ENCODE measurements around the gene OTUD7B.
"Not testable (repeated sequence)": the region's sequence is repeated elsewhere in the genome, so short reads cannot be mapped to it uniquely, and the experiment has no call there.

Gene OTUD7B

DNA sequence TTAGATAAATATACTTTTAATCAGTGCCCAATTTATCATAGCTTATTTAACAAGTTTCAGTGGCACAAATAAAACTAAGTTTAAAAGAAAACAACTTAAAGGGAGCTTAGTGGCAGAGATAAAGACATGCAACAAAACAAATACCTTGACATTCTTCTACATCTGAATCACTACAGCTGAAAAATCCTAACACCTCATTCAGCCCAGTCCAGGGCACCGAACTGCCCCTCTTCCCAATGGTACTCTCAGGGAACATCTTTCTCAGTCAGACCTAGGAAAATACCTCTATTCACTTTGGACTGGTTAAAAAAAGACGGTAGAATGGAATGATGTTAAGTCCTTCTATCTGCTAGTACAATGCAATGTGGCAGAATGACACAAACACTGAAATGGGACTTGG, 8.3 kb downstream of the OTUD7B start:
- no peak for DNase-seq (ENCODE audit: low spot score)

DNA sequence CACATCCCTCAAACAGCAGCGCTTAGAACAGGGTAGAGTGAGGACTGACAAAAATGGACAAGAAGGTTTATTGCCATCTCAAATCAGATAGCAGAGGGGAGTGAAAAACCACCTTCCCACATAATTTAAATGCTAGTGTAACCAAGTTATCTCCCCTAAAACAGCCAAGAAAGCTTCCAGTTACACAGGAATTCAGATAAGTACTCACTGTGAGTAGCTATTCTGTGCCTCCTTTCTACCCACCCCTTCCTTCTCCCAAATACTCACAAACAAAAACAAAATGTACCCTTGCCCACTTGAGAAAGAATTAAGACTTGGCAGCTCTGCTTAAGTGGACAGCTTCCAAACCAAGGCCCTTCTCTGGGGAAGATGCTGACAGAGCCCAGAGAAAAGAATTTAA, 9.1 kb downstream of the OTUD7B start:
- no peak for DNase-seq (ENCODE audit: low spot score)

DNA sequence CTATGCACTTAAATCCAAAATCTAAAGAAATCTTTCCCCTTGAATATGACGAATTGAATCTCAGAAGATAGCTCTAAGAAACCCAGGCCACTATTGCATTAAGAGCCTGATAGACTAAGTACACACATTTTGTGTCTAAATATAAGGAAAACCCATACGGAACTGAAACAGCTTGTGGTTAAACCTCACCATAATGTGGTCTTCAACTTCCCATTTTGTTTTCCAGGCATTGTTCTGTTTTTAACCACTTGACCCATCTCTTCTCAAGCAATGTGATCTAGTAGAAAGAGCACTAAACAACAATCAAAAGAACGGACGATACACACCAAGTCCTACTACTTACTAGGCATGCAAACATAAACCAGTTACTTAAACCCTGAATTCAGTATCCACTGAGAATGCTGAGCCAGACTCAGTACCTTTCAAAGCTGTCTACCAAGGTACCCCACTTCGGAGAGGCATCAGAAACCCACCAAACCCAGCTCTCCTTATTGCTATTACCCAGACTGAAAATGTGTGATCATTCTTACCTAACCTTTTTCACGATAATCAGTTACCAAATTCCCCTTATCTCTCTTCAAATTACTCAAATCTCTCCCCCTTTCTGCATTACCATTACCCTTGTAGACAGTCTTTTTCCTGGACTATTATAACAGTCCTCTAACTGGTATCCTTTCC, 12.8 kb downstream of the OTUD7B start:
- no peak for DNase-seq (ENCODE audit: low spot score)

DNA sequence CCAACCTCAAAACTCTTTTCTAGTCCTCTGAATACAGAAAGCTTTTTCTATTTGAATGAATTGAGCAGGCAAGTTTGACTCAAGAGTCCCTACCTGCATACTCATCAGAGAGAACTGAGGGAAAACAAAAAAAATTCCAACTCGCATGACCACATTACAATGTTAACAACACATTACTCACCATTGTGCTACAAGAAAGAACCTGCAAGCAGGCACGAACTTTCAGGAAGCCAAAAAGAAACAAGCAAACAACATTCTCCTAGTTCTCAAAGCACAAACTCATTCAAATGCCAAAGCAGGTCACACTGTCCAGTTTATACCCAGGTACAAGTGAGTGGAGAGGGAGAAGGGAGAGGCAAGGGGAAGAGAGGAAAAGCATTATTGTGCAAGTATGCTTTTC, 14.6 kb downstream of the OTUD7B start:
- DNase-seq (ENCODE audit: low spot score) = no peak

DNA sequence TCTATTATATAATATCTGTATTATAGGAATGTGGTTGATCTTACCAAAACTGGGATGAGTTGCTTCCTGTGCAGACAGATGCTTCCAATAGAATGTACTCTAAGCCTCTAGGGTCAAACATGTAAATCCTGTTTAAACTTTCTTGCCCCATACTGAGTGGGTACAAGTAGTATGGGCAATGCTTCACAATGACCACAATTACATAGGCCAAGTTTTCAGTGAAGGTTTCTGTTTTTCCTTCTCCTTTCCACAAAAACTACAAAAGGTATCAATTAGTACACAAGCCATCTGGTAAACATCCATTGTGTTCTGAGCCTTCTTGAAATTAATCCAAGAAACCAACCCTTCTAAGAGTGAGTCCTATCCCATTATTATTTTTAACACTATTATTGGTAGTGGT, 16.8 kb downstream of the OTUD7B start:
- no peak for DNase-seq (ENCODE audit: low spot score)

DNA sequence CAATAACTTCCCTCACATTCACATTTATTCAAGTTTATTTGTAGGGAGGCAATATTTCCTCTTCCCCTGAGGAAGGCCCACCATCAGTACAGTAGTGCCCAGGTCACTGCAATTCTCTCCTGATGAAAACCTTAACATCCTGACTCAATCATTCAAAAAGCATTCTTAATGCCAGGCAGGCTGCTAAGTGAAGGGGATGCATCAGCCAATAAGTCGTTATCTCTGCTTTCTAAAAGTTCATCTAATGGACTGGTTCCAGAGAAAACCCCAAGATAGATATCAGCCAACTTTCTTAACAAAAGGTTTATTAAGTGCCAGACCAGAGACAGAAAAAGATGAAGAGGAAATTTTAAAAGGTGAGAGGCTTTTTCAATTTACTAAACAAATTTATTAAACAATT, 17.3 kb downstream of the OTUD7B start:
- DNase-seq (ENCODE audit: low spot score) = no peak

DNA sequence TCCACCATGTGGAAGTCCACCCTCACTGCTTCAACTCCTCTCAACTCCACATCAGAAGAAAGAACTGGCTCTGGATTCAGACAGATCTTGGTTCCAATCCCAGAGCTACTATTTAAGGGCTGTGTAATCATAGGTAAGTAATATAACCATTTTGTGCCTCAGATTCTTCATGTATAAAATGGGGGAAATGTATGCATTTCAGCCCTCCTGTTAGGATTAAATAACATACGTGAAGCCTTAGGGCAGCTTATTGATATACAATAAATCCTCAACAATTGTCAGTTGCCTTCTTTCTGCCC, 23.3 kb downstream of the OTUD7B start:
- no peak for DNase-seq (ENCODE audit: low spot score)

DNA sequence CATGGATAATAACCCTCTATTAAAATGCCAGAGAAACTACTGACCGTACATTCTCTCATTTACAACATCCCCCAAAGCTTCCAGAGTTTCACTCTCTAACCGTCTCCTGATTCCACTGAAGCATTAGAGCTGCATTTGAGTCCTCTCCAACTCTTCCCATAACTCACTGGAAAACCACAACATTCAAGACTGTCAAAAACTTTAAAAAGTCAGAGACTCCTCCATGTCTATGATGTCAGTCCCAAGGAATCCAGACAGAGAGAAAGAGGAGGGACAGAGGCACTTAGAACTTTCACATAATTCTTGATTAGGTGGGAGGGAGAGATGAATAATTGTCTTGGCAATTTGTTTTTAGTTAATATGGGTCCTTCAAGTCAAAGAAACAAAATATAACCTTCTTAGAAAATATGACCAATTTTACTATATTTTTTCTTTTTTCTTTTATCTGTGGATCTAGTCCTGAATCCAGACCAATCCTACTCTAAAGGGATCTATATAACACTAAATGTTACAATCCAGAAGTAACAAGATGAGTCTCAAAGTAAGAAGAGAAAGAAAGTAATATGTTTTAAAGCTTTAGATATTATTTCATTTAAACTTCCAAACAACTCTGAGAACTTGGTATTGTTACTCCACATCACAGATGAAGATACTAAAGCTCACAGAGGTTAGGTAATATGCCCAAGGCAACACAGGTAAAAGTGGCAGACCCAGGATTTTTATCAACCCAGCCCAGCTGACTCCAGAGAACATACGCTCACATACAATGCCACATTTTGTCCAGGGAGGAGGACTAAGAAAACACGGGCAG, 23.8 kb downstream of the OTUD7B start:
- no peak for DNase-seq (ENCODE audit: low spot score)

DNA sequence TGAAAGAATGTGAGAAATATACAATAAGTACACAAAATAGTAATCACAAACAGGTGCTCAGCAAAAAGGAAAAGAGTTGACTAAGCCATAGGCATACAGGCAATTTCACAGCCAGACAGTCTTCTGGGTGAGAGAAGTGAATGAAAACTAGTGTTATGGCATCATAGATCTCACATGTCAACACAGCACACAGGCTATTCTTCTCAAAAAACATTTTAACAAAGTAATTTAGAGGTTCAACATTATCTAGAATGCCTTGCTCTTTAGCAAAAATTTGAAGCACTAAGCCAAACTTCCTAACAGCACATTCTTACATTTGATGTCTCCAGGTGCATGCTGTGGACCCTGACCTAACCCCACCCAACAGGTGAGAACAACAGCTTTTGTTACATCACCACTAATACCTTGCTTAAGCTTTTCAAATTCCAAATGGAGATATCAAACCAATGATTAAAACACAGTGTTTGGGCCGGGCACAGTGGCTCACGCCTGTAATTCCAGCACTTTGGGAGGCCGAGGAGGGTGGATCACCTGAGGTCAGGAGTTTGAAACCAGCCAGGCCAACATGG, 30.5 kb downstream of the OTUD7B start:
- no peak for DNase-seq (ENCODE audit: low spot score)

DNA sequence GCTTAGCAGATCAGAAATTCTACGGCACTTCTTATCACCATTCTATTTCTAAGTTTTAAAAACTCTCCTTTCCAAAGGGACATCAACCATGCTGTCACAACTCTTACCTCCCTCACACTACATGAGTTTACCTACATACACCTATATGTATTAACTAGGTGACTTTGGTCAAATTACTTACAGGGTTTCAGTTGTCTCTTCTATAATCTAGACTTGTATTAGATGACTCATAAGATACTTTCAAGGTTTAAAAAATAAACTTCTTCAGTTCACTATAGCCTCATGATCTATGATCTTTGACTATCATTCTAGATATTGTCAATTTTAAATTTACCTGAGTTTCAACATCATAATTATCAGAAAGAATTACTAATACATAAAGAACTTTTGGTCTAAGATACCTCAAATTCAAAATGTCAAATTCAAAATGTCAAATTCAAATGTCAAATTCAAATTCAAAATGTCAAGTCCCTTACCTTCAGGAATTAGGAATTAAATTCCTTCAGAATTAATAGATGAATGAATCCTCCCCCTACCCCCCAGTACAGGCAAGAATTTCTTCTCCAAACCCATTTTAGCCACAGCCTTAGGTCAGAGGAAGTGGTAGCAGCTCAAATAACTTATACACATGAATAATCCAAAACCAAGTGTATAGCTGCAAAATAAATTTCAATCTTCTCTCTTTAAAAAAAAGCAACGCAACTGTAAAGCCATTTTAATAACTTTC, 31.1 kb downstream of the OTUD7B start:
- no peak for DNase-seq (ENCODE audit: low spot score)

DNA sequence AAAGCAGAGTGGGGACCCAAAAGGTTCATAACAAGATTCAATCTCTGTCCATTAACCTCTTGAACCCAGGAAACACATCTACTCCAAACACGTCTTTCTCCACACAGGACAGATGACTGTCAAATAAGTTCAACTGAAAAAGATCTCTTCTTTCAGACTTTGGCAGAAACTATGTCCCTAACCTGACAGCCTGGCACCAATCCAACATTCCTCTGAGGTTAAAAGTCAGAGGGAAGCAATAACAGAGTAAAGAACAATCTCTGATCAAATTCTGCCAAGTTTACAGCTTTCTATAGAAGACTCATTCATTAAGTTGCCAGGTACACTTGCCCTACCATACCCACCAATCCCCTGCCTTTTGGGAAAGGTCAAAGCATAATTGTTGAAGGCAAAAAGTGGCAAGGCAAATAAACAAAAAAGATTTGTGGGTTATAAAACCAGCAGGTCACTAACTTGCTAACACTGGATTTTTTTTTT, 31.9 kb downstream of the OTUD7B start:
- DNase-seq (ENCODE audit: low spot score) = peak; percentile 24

DNA sequence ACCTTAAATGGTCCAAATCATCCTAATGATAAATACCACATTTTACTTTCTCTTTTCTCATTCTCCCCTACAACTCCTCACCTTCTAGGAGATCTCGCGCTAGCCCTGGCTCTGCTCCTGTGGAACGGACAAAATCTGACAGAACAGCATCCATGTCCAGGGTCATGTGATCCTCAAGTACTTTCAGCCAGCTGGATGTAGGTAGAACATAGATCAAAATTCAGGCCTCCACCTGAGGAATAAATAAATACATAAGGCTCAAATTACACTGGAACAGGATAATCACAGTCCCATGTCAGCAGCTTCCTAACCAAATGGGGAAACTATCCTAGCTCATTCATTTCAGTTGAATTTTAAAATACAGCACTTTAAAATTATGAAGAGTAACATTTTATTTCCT, 33.2 kb downstream of the OTUD7B start:
- DNase-seq (ENCODE audit: low spot score) = no peak

DNA sequence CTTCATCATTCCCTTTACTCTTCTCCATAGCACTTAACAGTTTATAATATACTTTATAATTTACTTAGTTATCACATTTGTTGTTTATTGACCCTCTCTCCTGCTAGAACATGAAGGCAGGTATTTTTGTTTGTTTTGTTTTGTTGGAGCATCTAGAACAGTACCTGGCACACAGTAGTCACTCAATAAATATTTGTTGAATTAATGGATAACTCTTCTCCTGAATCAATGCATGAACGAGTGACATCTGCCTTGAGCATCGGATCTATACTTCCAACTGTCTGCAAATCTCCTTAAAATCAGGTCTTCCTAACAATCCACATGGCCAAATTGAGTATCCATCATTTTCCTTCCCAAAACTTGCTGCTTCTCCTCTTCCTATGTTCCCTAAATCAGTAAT, 38.0 kb downstream of the OTUD7B start:
- DNase-seq (ENCODE audit: low spot score) = no peak

DNA sequence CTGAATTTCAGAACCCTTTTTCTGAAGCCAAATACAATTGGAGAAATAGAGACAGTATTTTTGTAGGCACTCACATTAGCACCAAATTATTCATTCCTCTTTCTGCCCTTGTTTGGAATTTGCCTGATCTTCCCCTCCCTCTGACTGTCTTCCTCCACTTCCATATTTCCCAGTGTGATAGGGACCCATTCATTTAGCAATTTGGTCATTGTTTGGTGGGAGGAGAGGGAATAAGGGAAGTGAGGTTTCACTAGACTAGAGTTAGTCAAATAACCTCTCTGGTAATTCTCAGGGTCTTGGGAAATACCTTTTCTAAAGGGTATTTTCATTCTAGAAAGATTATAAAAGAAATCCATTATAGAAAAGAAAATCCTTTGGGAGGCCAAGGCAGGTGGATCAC, 42.9 kb downstream of the OTUD7B start:
- no peak for DNase-seq (ENCODE audit: low spot score)

DNA sequence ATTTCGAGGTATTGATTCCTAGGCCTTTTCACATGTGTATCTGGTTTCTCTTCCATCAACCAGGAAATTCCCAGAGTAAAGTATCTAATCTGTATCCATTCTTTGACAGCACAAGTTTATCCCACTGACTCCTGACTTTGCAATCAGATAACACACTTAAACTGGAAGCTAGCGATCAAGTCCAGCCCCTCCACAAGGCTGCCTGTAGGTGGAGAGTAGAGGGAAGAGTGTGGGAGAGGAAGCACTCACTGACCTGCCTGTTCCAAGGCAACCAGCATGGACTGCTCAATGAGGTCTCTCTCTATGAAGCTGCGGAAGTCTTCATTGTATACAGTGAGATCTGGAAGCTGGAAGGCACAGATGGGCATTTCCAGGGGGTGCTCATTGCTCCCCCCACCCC, 43.5 kb downstream of the OTUD7B start:
- DNase-seq (ENCODE audit: low spot score) = no peak

DNA sequence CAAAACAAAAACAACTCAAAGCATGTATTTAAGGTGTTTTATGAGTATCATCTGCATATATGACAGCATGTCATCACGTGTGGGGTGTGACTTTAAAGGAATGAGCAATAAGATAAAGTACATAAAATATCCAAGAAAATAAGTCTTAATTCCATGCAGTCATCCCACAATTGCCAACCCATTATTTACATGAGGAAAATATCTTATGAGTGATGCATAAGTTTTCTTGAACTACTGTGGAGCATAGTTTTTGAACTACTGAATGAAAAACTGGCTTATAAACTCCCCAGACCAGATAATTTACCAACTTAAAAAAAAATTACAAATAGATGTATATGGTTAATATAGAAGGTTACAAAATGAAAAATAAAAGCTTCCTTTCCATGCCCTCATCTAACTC, 44.1 kb downstream of the OTUD7B start:
- DNase-seq (ENCODE audit: low spot score) = no peak

DNA sequence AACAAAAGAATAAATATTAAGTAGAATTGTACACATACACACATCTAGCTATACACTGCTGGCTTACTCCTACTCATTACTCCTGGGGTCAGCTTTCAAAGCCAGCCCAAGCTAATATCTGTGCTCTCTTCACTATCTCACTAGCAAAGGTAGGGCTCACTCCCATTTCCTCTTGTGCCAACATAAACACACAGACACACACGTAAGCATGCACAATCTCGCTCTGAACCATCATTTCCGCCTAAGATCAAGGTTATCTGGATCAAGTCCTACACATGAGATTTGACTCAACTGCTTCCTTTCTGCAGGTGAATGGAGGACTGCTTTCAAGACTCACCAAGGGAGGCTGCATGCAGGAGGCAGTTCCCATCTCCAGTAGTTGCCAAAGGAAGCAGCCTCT, 45.1 kb downstream of the OTUD7B start:
- DNase-seq (ENCODE audit: low spot score) = no peak

DNA sequence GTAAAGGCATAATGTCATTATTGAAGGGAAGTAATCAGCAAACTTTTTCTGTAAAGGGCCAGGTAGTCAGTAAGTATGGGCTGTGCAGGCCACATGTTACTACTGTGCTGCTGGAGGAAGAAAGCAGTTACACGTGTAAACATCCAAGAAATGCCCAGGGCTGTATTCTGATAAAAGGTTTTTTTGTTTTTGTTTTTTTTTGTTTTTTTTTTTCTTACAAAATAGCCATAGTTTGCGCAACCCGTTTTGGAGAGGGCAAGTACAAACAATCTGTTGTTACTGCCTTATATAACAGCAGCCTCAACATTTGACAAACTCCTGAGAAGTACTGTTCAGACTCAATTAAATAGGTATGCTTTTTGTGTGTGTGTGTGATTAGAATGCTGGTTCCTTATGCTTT, 47.2 kb downstream of the OTUD7B start:
- no peak for DNase-seq (ENCODE audit: low spot score)

DNA sequence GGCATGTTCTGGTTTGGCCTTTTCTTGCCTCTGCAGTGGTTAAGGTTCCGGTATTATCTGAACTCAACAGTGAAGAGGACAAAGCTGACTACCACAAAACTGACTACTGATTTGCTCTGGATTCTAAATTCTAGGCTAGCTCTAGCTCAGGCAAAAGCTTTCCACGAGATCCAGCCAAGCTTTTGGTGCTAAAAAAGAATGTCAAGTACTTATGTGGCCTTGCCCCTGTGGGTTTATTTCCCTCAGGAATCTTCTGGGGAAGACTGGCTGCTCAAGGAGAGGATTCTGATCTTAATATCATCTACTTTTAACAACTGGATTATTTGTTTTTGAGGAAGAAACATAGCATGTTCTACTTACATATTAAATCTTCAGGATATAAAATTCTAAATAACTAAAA, 47.8 kb downstream of the OTUD7B start:
- no peak for DNase-seq (ENCODE audit: low spot score)

DNA sequence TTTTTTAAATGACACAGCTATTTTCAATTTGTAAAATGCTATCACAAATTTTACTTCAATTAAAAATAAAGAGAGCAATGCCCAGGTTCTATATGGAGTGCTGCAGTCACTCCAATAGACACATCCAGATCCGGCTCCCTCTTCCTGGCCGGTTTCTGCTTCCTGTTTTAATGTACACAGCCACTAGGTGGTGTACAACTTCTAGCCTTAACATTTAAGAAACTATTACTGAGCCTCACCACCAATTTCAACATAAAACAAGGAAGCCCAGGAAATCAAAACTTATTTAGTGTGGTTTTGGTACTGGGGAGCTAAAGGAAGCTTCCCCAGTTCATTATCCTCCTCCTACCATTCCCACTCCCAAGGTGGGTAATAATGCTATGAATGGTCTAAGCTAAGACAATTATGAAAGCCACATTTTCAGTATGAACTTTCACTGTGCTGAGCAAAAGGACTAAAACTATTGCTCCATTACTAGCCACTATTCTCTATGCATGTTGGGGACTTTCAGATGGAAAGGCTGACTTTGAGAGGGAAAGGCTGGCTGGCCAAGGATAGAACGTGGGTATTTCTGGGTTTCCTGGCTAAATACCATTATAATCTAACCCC, 48.4 kb downstream of the OTUD7B start:
- DNase-seq (ENCODE audit: low spot score) = peak; percentile 41

DNA sequence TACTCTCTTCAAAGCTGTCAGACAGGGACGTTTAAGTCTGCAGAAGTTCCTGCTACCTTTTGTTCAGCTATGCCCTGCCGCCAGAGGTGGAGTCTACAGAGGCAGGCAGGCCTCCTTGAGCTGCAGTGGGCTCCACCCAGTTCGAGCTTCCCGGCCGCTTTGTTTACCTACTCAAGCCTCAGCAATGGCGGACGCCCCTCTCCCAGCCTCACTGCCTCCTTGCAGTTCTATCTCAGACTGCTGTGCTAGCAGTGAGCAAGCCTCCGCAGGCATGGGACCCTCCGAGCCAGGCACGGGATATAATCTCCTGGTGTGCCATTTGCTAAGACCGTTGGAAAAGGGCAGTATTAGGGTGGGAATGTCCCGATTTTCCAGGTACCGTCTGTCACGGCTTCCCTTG, 53.0 kb downstream of the OTUD7B start:
- not testable (repeated sequence) for DNase-seq (ENCODE audit: low spot score)

DNA sequence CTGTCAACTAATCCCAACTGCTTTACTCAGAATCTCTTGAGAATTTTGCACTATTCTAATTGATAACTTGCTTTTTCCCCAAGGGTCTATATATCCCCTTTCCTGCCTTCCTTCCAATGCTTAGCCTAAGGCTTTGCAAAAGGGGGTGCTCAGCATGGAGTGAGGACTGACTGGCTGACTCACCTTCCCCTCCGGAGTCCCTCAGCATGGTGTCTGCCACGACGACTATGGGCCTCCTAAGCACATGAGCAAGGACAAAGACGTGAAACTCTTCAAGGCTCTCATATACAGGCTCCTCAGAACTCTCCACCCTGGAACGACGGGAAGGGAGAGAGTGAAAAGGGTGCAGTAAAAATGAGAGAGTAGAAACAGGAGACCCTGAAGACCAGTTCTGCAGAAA, 60.6 kb downstream of the OTUD7B start:
- no peak for DNase-seq (ENCODE audit: low spot score)

DNA sequence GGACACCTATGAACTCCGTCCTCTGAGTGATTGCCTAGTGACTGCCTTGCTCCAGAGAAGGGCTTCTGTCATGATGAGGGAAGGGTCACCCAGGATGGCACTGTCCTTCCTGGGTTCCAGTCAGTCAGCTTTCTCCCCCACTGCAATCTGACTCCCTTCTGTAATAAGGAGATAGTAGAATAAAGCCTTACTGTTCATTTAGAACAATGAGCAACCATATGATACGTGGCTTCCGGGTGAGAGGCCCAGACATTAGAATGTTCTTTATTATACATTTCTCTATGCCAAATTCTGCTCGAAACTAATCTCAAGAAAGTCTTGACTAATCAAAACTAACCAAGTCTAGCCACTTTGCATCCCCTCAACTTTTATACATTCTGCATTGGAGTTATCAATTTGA, 65.3 kb downstream of the OTUD7B start:
- DNase-seq (ENCODE audit: low spot score) = no peak
